ENCODE data around the gene ZNF366.

The ZNF366 gene, protein sequence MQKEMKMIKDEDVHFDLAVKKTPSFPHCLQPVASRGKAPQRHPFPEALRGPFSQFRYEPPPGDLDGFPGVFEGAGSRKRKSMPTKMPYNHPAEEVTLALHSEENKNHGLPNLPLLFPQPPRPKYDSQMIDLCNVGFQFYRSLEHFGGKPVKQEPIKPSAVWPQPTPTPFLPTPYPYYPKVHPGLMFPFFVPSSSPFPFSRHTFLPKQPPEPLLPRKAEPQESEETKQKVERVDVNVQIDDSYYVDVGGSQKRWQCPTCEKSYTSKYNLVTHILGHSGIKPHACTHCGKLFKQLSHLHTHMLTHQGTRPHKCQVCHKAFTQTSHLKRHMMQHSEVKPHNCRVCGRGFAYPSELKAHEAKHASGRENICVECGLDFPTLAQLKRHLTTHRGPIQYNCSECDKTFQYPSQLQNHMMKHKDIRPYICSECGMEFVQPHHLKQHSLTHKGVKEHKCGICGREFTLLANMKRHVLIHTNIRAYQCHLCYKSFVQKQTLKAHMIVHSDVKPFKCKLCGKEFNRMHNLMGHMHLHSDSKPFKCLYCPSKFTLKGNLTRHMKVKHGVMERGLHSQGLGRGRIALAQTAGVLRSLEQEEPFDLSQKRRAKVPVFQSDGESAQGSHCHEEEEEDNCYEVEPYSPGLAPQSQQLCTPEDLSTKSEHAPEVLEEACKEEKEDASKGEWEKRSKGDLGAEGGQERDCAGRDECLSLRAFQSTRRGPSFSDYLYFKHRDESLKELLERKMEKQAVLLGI

DNA sequence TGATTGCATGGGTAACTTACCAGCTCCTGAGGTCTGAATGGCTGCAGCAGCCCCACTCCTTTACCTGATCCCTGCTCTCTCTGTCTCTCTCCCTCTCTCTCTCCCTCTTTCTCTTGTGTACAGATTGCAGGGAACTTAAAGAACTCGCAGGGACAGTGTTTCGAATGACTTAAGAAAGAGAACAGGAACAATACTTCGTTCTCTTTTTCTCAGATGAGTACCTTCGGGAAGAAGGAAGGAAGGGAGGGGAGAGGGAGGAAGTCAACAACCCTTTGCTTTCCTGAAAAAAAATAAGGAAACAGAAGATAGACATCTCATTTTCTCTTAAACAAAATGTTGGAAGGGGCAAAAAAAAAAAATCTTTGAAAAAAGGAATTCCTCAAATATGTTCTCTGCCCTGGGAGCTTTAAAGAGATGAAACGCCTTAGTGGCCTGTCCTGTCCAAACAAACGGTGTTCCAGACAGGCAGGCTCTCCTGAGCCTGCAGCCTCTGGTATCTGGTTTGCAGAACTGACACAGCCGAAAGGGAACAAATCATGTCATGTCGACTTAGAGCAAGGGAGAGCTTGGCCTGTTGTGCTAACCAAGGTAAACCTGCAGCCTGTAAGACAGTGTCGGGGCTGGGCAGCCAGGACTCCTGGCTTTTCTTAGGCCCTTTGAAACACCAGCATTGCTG lies at the start of gene ZNF366:
Gene ZNF366, minus strand, starts transcription at position 180 of the 676 bp plus-strand sequence. CDS start 45,914 bp downstream, outside the sequence.
- DNase-seq = no peak

DNA sequence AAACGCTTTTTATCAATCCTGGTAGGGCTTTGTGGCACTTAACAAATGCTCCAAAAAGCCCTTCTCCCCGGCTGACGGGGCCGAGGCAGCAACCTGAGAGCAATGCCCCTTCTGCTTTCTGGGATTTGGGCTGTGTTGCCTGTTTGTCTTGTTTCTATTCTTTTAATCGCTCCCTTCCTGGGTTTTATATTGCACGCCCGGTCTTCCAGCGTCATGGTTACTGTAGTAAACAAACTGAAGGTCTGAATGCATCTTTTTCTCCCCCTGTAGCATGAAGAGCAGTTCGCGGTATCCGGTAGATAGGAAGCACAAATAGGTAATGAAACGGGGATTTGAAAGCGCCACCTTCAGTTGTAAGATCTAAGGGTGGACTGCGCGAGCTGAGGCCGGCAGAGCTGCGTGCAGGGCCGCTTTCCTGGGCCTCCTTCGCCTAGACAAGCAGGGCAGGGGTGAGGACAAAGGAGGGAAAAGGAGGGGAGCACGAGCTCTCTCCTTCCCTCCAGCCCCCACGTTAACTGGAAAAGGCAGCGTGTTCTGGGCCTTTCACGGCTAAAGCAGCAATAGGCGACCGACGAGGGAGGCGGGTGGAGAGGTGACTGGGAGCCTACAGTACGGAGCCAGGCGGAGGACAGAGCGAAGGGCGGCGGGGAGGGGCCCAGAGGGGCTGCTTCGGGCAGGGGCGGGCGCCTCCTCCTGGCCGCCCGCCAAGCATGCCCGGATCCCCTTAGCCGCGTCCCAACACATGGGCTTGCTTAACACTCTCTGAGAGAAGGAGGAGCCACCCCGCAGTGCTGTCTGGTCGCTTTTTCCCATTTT lies 49.3 kb upstream of the ZNF366 start:
- DNase-seq = no peak

DNA sequence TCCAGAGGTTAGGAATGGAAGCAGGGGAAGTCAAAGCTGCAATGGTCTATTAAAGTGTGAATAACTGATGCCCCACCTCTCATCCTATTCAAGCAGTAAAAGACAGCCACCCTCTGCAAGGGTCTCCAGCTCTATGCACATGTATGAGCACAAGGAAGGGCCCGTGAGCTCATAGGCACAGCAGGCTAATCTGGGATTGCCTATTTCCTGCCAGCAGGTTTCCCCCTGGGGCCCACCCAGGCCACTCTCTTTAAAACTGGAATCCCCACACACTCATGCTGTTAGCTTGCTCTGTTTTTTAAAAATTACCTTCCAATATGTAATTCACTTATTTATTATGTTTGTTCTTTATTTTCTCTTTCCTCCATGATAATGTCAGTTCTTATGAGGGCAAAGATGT lies 48.7 kb upstream of the ZNF366 start:
- no peak for DNase-seq

DNA sequence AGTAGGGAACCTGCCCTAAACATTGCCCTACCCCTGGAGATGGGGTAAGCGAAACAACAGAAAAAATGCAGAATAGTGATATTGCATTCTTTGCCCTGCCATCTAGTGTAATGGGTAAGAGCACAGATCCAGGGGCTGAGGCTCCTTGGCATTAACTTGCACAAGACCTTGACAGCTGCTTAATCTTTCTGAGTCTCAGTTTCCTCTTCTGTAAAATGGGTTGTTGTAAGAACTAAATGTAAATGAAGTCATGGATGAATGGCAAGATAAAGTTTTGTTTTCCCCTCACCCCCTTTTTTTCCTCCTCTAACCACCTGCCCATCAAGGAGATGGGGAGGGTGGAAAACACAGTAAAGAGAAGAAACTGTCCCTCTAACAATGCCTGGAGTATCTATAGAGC lies 47.7 kb upstream of the ZNF366 start:
- DNase-seq = no peak

DNA sequence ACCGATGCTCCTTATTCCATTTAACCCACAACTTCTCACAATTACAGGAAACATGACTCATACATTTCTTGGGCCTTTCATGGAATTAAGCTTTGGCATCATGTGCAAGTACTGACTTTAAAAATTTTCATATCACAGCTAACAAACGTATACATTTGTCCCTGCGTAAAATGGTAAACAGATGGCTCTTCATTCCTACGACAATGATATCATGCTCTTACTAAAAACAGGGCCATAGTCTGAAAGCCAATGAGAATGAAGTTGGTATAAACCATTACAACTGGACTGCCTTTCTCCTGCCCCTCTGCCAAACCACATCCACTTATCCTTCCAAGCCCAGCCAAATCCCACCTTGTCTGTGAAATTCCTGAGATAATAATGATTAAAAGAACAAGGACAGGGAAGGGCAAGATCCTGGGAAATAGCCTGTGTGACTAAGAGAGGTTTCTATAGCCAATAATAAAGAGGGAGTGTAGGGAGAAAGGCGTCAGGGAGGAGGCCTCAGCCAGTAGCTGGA lies 44.9 kb upstream of the ZNF366 start:
- DNase-seq = no peak

- DNase-seq = no peak
Measured at GRCh38 chr5:72550595-72550994, 43.4 kb upstream of the ZNF366 start.

- DNase-seq = no peak
Measured at GRCh38 chr5:72543811-72544210, 36.6 kb upstream of the ZNF366 start.

DNA sequence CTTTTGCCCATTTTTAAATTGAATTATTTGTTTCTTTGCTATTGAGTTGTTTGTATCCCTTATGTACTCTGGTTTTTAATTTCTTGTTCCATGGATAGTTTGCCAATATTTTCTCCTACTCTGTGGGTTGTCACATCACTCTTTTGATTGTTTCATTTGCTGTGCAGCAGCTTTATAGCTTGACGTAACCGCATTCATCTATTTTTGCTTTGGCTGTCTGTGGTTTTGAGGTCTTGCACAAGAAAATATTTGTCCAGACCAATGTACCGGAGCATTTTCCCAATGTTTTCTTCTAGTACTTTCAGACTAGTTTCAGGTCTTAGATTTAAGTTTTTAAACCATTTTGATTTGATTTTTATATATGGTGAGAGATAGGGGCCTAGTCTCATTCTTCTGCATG lies 36.2 kb upstream of the ZNF366 start:
- DNase-seq = no peak

GRCh38 chr5:72542695-72543094 lies 35.5 kb upstream of the ZNF366 start:
- no peak for DNase-seq

GRCh38 chr5:72541501-72542225 lies 34.5 kb upstream of the ZNF366 start:
- no peak for DNase-seq

GRCh38 chr5:72540759-72541438 lies 33.7 kb upstream of the ZNF366 start:
- no peak for DNase-seq

- no peak for DNase-seq
Measured at GRCh38 chr5:72539726-72540125, 32.5 kb upstream of the ZNF366 start.

DNA sequence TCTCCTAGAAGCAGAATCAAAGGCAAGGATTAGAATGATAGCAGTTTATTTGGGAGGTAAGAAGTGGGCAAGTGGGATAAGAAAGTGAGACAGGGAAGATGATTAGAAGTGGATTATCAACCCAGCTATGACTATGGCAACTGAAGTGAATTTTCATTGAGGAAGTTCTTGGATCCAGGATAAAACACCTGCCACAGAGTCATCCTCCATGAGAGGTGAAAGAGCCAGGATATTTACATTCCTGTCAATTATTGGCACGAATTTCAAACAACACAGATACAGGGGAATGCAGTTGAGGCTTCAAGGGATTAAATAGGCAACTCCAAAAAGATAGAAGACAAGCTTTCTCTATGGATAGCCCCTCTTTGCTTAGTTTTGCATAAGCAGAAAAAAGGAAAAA lies 31.8 kb upstream of the ZNF366 start:
- no peak for DNase-seq

DNA sequence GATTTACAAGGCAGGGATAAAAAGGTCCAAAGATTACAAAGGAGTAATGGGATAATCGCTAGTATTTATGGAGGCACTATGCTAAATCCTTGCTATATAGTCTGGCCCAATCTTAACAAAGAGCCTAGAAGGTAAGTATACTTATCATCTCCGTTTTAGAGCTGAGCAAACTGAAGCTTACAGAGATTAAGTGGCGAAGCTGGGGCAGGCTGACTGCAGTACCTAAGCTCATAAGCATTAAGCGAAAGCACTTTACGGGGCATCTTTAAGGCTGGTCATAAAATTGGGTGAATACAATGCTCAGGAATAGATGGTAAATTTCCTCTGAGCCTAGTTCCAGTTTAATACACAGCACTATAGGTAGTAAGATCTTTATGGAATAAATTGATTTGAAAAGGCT lies 30.0 kb upstream of the ZNF366 start:
- no peak for DNase-seq

- DNase-seq = no peak
Measured at GRCh38 chr5:72531496-72532190, 24.4 kb upstream of the ZNF366 start.

DNA sequence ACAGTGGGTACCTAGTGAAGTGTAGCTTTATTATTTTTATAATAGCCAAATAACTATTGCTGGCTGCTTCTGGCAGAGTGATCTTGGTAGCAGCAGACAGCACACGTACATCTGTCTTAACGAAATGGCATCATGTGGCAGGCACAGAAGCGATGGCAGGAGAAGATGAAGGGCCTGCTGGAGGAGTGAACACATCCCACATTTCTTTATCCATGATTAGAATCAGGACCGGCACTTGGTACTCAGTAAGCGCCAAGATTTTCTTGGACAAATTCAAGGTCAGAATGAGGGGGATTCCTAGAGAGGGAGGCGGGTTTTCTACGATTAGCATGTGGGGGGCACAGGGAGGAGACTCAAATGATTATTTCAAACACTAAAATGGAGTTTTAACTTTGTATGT lies 23.0 kb upstream of the ZNF366 start:
- no peak for DNase-seq

DNA sequence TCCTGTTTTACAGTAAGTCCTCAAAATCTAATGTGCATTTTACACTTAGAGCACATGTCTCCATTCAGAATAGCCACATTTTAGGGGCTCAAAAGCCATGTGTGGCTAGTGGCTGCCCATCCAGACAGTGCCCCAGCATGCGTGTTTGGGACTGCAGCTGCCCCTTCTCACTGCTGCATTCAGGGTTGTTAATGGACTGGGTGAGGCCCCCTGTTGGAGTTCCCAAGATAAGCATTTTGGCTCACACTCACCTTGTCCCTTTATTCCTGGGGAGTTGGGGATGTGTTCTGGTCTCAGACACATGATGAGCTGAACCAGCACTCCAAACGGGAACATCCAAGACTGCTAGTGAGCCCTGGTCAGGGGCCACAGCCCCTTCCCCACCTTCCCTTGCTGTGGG lies 22.2 kb upstream of the ZNF366 start:
- DNase-seq = no peak

- no peak for DNase-seq
Measured at GRCh38 chr5:72525816-72526215, 18.6 kb upstream of the ZNF366 start.

DNA sequence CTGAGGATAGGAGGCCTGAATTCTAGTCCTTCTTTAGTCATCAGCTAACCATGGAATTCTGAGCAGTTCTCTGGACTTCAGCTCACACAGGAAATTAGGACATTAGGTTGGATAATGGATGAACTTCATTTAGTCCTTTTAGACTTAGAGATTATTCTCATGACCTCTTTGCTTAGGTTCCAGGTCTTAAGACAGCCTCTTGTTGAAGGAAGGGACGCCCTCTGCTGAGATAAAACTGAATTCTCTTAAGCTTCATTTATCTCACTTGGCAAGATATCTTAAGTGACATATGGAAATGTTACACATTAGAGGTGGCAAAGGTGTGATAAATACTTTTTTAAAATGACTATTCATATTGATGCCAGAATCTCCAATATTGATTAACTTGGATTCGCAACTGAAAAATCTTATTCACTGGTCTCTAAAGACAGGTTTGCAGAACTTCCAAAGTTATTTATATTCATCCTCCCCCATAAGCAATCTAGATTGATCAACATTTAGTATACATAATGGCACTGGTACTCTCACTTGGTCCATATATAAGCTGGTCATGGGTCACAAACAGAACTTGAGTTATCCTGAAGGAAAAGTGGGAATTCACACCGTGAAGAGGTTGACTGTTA lies 16.9 kb upstream of the ZNF366 start:
- DNase-seq = no peak

- DNase-seq = no peak
Measured at GRCh38 chr5:72522607-72523006, 15.4 kb upstream of the ZNF366 start.

All from NCI-H1930 (cell line).